ENCODE results near the gene KCNIP2.

The KCNIP2 gene

GRCh38 chr10:101843032-101844021 lies at the start of gene KCNIP2:
TSS of gene KCNIP2 (minus strand) at chr10:101843800. CDS start at chr10:101843568, 232 bp downstream.
- peak; percentile 20 for DNase-seq (ENCODE audit: low read depth)

- peak; percentile 24 for DNase-seq (ENCODE audit: low read depth)
Observed at GRCh38 chr10:101892782-101893391, 49.3 kb upstream of the KCNIP2 start.

- DNase-seq (ENCODE audit: low read depth) = peak; percentile 85
Observed at GRCh38 chr10:101889256-101890210, 45.9 kb upstream of the KCNIP2 start.

- no peak for DNase-seq (ENCODE audit: low read depth)
Observed at GRCh38 chr10:101888251-101888949, 44.8 kb upstream of the KCNIP2 start.

- DNase-seq (ENCODE audit: low read depth) = no peak
Observed at GRCh38 chr10:101887775-101888174, 44.2 kb upstream of the KCNIP2 start.

- DNase-seq (ENCODE audit: low read depth) = no peak
Observed at GRCh38 chr10:101886521-101887312, 43.1 kb upstream of the KCNIP2 start.

- DNase-seq (ENCODE audit: low read depth) = no peak
Observed at GRCh38 chr10:101881036-101881774, 37.6 kb upstream of the KCNIP2 start.

- no peak for DNase-seq (ENCODE audit: low read depth)
Observed at GRCh38 chr10:101880232-101880573, 36.6 kb upstream of the KCNIP2 start.

GRCh38 chr10:101879456-101880231 lies 36.0 kb upstream of the KCNIP2 start:
- peak; percentile 94 for DNase-seq (ENCODE audit: low read depth)

GRCh38 chr10:101878869-101879268 lies 35.3 kb upstream of the KCNIP2 start:
- DNase-seq (ENCODE audit: low read depth) = peak; percentile 8

- DNase-seq (ENCODE audit: low read depth) = no peak
Observed at GRCh38 chr10:101875068-101875688, 31.6 kb upstream of the KCNIP2 start.

GRCh38 chr10:101874252-101874651 lies 30.7 kb upstream of the KCNIP2 start:
- DNase-seq (ENCODE audit: low read depth) = no peak

- DNase-seq (ENCODE audit: low read depth) = no peak
Observed at GRCh38 chr10:101867931-101868330, 24.3 kb upstream of the KCNIP2 start.

- no peak for DNase-seq (ENCODE audit: low read depth)
Observed at GRCh38 chr10:101859530-101859929, 15.9 kb upstream of the KCNIP2 start.

- DNase-seq (ENCODE audit: low read depth) = no peak
Observed at GRCh38 chr10:101858723-101859500, 15.3 kb upstream of the KCNIP2 start.

GRCh38 chr10:101857802-101858476 lies 14.3 kb upstream of the KCNIP2 start:
- DNase-seq (ENCODE audit: low read depth) = no peak

- DNase-seq (ENCODE audit: low read depth) = peak; percentile 59
Observed at GRCh38 chr10:101856626-101857025, 13.0 kb upstream of the KCNIP2 start.

All from ELR (cell line).